ENCODE results near the gene ANKMY2. TPM values are rescaled to one million over a fixed set of nuclear protein-coding genes. Genes with fewer than 3 reads are reported as not detected.

The ANKMY2 gene
- total RNA-seq, 2 donors from 2014 or later: 9.7 to 12.0 TPM

DNA sequence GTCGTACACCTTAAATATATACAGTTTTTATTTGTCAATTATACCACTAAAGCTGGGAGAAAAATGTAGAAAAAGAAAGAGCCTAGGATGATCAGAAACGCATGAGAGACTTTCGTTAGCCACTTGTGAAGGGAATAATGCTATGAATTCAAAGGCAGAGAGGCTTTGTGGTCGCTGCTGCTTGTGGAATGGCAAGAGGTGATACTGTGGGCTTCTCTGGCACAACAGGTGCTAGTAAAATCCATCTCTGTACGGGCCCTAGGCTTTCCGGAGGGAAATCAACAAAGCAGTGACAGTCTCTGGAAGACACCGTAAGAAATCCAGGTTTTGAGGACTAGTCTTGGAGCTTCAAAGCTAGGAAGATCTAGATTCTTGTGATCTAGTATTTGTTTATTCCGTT is 66.3 kb downstream of the ANKMY2 start:
- no peaks in the 10 kb centered on the region for H3K36me3 Mint-ChIP-seq
- H3K9me3 Mint-ChIP-seq: peaks cover 0 to 5% of the 10 kb centered on the region in 2 donors
- H3K27ac Mint-ChIP-seq: no peak overlapping the region
- DNase-seq (ENCODE audit: low spot score in 2 of 2) (no peak), ATAC-seq (no peak)

DNA sequence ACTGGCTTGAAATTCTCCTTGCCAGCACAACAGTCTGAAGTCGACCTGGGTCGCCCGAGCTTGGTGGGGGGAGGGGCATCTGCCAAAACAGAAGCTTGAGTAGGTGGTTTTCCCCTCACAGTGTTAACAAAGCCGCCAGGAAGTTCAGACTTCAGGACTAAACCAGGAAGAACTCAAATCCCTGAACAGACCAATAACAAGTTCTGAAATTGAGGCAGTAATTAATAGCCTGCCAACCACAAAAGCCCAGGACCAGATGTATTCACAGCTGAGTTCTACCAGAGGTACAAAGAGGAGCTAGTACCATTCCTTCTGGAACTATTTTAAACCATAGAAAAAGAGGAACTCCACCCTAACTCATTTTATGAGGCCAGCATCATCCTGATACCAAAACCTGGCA is 73.6 kb downstream of the ANKMY2 start:
- H3K36me3 Mint-ChIP-seq: no peaks in the 10 kb centered on the region
- H3K27ac Mint-ChIP-seq: no peak overlapping the region
- H3K9me3 Mint-ChIP-seq: peaks cover 0 to 4% of the 10 kb centered on the region in 2 donors
- ATAC-seq (no peak), DNase-seq (ENCODE audit: low spot score in 2 of 2) (no peak)

DNA sequence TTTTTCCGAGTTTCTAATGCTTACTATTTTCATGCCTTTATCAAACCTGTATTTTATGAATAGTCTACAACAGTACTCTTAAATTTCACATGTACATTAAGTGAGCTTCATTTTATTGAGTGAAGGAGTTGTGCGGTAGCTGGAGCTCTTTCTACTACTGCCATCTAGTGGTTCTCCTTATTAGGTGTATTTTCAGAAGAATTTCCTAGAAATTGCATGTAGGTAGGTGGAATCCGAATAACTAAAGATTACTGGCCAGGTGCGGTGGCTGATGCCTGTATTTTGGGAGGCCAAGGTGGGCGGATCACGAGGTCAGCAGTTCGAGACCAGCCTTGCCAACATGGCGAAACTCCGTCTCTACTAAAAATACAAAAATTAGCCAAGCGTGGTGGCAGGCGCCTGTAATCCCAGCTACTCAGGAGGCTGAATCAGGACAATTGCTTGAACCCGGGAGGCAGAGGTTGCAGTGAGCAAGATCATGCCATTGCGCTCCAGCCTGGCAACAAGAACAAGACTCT is 80.6 kb downstream of the ANKMY2 start:
- DNase-seq (ENCODE audit: low spot score in 2 of 2) (no peak), ATAC-seq (peak; percentile 44 to 55)
- peak overlapping the region; percentile 46 to 87 for H3K27ac Mint-ChIP-seq

DNA sequence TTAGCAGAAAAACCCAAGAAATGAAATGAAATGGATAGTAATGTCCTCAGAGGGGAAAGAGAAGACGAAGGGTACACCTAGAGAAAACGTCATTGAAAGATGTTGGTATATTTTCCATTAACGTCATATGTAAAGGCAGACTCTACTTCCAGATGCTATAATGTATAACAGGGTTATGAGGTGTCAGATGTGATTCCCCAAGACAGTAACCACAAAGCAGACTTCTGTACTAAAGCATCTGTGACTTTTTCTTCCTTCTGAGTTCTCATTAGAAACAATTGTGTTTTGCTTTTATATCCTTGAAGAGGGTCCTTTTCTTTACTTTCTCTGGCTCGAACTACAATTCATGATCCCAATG is 81.6 kb downstream of the ANKMY2 start:
- peak overlapping the region; percentile 24 to 87 for H3K27ac Mint-ChIP-seq

More for the DNA sequence above, 80.6 kb downstream of the ANKMY2 start:
- Mint-ChIP-seq H3K9me3 (no peaks in the 10 kb centered on the region), H3K36me3 (no peaks in the 10 kb centered on the region)

DNA sequence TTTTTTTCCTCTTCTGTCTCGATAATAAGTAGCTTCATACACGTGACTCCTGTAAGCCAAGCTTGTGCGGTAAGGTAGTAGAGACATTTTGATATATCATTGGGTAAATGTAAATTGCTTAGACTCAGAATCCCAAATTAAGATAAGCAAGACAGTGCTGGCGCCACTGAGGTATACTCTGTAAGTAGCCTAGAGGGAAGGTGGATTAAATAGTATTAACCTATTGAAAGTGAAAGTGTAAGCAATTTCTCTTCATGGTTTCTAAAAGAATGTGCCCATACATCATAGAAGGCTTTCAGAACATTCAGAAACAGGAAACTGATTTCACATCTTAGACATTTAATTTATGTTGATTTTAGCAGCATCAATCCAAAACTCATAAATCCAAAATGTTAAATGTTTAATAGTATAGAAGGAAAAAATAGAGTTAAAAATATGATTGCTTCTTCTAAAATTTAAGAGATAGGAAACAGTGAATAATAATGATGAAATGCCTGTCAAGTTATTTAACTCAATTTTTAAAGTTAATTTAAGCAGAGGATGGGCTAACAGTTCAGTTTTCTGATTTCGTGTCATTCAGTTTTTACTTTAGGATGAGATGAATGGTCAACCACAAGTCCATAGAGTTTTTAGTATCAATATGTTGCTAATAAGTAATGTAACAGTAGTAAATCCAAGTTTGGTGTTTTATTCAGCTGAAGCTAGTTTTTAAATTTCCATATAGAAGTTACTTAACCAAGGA is 82.1 kb downstream of the ANKMY2 start:
- DNase-seq (ENCODE audit: low spot score in 2 of 2) (no peak), ATAC-seq (peak; percentile 78 to 80)
- Mint-ChIP-seq H3K36me3 (no peaks in the 10 kb centered on the region), H3K27ac (peak overlapping the region in 1 of 2 donors; percentile 87), H3K9me3 (no peaks in the 10 kb centered on the region)

More for the DNA sequence above, 81.6 kb downstream of the ANKMY2 start:
- DNase-seq (ENCODE audit: low spot score in 2 of 2): no peak
- H3K36me3 Mint-ChIP-seq: no peaks in the 10 kb centered on the region
- peak; percentile 79 to 82 for ATAC-seq
- H3K9me3 Mint-ChIP-seq: no peaks in the 10 kb centered on the region

DNA sequence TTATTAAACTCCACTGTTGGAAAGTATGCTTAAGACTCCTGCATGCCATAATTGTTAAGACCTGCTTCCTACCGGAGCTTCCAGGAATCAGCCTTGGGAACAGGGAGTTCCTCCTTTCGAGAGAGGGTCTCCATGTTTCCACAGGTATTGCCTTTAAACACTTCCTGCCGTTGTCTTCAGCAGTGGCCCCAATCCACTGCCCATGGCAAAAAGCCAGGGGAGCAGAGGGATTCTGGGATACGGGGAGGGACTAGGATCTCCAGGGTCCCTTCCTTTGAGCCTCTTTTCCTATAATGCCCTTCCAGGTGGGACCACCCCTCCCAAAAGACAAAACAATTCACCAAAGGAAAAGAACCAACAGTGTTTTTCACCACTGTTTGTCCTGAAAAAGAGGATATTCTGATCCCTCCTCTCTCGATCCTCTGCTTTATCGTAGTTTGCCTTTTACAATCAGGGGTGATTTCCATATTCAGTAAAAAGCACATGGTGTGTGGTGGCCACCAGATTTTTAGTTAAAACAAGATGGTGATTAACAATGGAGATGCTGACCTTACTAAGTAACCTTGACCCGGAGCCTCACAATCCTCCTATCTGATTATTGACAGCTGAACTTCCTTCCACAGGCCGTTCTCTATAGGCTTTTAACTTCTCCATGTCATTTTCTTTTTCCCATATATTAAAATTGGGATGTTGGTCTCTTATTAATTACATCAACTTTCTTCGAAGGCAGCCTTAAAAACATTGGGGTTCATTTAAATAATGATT is 82.9 kb downstream of the ANKMY2 start:
- DNase-seq (ENCODE audit: low spot score in 2 of 2) (no peak), ATAC-seq (no peak)
- Mint-ChIP-seq H3K36me3 (no peaks in the 10 kb centered on the region), H3K9me3 (no peaks in the 10 kb centered on the region), H3K27ac (peak overlapping the region in 1 of 2 donors; percentile 87)

DNA sequence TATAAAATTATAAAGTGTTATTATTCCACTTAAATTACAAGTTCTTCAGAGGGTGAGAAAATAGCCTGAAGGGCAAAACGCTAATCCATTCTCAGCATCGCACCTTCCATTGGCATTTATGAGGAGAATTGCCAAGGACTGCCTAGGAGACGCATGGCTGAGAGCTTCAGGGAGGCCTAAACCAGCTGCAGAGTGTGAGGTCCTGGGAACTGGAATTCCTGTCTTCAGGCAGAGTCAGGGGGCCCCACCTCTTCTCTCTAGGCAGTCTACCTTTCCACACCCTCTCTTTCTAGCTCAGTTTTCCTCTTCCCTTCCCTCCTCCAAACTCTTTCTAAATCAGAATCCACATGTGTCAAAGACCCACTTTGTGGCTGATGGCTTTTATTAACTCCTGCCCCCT is 83.6 kb downstream of the ANKMY2 start:
- no peak for ATAC-seq
- DNase-seq (ENCODE audit: low spot score in 2 of 2): no peak
- no peaks in the 10 kb centered on the region for H3K36me3 Mint-ChIP-seq
- no peak overlapping the region for H3K27ac Mint-ChIP-seq
- H3K9me3 Mint-ChIP-seq: no peaks in the 10 kb centered on the region

DNA sequence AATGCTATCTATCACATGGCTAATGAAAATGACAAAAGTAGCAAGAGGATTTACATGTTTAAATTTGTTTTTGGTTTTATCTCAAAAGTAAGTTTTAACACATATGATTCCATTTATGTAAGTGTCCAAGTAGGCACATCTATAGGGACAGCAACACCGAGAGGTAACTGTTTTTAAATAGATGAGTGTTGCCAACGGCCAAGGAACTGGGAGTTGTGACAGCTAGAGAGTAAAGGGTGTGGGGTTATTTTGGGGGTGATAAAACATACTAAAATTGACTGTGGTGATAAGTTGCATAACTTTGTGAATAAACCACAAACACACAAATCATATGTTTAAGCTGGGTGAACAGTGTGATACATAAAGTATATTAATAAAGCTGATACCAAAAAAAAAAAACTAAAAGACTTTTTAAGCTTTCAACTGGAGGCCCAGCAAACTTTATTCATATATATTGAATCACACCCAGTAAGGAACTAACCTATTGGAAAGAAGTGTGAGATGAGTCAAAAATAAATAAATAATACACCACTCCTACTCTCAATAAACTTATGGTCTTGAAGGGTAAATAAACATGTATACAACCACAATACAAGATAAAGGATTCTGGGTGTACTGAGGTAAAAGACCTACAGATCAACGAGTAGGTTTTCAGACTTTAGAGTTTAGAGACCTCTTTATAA is 85.9 kb downstream of the ANKMY2 start:
- Mint-ChIP-seq H3K27ac (no peak overlapping the region), H3K36me3 (no peaks in the 10 kb centered on the region), H3K9me3 (no peaks in the 10 kb centered on the region)
- no peak for ATAC-seq
- DNase-seq (ENCODE audit: low spot score in 2 of 2): no peak

DNA sequence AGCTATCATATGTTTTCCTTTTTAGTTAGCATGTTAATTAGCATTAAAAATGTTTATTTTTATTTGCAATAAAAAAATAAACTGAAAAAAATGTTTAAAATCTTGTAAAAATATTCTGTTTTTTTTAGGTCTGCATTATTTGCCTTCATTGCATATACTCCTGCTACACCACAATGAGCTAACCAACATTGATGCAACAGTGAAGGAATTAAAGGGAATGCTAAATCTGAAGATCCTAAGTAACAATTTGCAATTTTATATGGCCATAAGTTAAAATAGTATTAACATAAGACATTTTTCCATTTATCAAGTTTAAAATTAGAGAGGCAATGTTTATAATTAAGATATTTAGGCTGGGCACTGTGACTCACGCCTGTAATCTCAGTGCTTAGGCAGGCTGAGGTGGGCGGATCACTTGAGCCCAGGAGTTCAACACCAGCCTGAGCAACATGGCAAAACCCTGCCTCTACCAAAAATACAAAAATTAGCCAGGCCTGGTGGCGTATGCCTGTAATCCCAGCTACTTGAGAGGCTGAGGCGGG is 86.7 kb downstream of the ANKMY2 start:
- H3K36me3 Mint-ChIP-seq: no peaks in the 10 kb centered on the region
- ATAC-seq: no peak
- no peak overlapping the region for H3K27ac Mint-ChIP-seq
- no peak for DNase-seq (ENCODE audit: low spot score in 2 of 2)
- no peaks in the 10 kb centered on the region for H3K9me3 Mint-ChIP-seq

DNA sequence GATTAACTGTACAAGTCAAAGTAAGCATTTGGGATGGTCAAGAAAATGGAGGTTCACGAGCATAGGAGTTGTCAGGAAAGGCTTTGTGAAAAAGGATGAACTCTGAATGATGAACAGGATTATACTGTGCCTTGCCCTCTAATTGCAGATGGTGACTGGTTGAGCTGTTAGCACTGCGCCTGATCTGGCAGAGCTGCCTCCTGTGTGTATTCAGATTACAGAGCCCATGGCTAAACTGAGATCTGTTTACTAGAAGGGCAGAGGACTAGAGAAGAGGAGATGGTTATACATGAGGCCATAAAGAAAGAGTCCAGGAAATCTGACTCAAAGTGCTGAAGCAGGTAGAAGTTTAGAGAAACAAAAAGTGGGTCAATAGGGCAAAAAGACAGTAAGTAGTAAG is 89.2 kb downstream of the ANKMY2 start:
- no peak for ATAC-seq
- DNase-seq (ENCODE audit: low spot score in 2 of 2): no peak
- H3K9me3 Mint-ChIP-seq: no peaks in the 10 kb centered on the region
- no peaks in the 10 kb centered on the region for H3K36me3 Mint-ChIP-seq
- H3K27ac Mint-ChIP-seq: no peak overlapping the region

DNA sequence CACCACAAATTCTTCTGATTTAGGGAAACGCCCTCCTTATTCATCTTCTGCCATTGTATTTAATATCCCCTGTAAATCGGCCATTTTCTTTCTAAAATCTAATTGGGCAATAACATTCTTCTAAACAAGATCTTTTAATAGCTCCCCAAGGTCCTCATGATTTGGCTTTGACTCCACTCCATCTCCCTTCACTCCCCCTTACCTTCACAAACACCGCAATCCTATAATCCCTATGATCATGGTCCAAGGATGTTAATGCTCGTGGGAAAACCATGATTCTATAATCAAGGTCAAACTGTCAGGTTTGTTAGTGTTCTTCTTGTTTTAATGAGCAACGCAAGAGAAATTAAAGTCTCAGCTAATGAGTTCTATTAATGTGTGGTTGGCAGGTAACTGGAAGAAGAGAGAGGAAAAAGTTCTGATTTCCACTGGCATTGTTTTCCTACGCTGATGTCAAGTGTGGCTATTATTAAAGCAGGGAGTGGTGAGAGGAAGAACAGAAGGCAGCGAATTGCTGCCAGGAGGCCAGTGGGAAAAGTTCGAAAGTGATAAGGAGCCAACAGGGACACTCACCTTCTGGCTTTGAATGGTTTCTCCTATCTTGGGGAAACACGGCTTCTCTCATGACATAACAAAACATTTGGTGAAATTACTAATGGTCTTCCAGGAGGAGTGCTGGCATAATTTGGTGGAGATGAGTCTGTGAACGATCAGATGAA is 90.9 kb downstream of the ANKMY2 start:
- DNase-seq (ENCODE audit: low spot score in 2 of 2) (no peak), ATAC-seq (no peak)
- H3K36me3 Mint-ChIP-seq: no peaks in the 10 kb centered on the region
- no peak overlapping the region for H3K27ac Mint-ChIP-seq
- H3K9me3 Mint-ChIP-seq: no peaks in the 10 kb centered on the region

DNA sequence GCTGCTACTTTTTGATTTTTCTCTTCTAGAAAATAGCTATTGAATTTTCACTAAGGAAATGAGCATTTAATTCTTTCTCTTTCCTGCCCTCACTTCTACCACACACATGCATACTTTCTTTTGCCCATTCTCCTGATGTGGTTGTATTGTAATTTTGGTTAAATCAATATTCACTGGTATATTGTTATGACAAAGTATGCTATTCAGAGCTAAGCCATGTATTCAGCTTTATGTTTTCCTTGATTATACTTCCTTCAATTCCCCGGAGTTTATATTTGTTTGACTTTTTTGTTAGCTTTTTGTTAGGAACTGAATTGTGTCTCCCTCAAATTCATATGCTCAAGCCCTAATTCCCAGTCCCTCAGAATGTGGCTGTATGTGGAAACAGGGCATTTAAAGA is 94.9 kb downstream of the ANKMY2 start:
- DNase-seq (ENCODE audit: low spot score in 2 of 2) (no peak), ATAC-seq (no peak)
- Mint-ChIP-seq H3K27ac (no peak overlapping the region), H3K9me3 (no peaks in the 10 kb centered on the region), H3K36me3 (no peaks in the 10 kb centered on the region)

Other genes with a start within 250 kb of the ANKMY2 start
- 1 to 10 TPM in 1 of 2 donors, under 1 TPM in 1; 0.43 to 1.0 TPM for gene CRPPA, start 224.2 kb downstream of the ANKMY2 start, total RNA-seq
- gene SOSTDC1, start 180.0 kb downstream of the ANKMY2 start, total RNA-seq: not detected
- not detected for gene LRRC72, start 118.9 kb downstream of the ANKMY2 start, total RNA-seq
- gene BZW2, start 427 bp upstream of the ANKMY2 start, total RNA-seq: 10 to 100 TPM; 83.2 to 94.1 TPM
- gene TSPAN13, start 108.0 kb upstream of the ANKMY2 start, total RNA-seq: 1 to 10 TPM in 1 of 2 donors, under 1 TPM in 1; 0.34 to 1.2 TPM
- gene AGR2, start 159.2 kb upstream of the ANKMY2 start, total RNA-seq: not detected
- gene AGR3, start 236.2 kb upstream of the ANKMY2 start, total RNA-seq: not detected